SK-N-SH (cell line): Measurements from ENCODE around the gene KASH5.

Source experiments
- CTCF ChIP-seq: fragments of 200-600 bp; sonication (generic); IDR thresholded peaks from 2 replicates; pipeline ENCODE4 v1.6.1; 2017; ENCODE audit warnings: antibody characterized with exemption, mild to moderate bottlenecking, moderate library complexity
- EP300 ChIP-seq, 2 experiments: IDR thresholded peaks; 2 replicates each; pipeline versions ENCODE4 v1.4.0 to v1.6.1; 2012; ENCODE audit warnings: borderline replicate concordance in 1 of 2, low read depth in 1 of 2, low read length in 1 of 2
- FOXM1 ChIP-seq: IDR thresholded peaks from 2 replicates; pipeline ENCODE4 v1.4.0; 2012; ENCODE audit warnings: low read depth, mild to moderate bottlenecking
- PBX3 ChIP-seq: IDR thresholded peaks from 2 replicates; pipeline ENCODE4; 2012
- RAD21 ChIP-seq: IDR thresholded peaks from 2 replicates; pipeline ENCODE4 v1.6.1; 2012; ENCODE audit warnings: mild to moderate bottlenecking, low read length
- RFX5 ChIP-seq: IDR thresholded peaks from 2 replicates; pipeline ENCODE4 v1.6.1; 2012; ENCODE audit warnings: mild to moderate bottlenecking, improper control_type of control experiment, low read length
- RXRA ChIP-seq: IDR thresholded peaks from 2 replicates; pipeline ENCODE4 v1.4.0; 2012; ENCODE audit warnings: low read depth, mild to moderate bottlenecking, borderline replicate concordance
- SIN3A ChIP-seq: IDR thresholded peaks from 2 replicates; pipeline ENCODE4 v1.6.1; 2012; ENCODE audit warnings: low read depth, mild to moderate bottlenecking, low read length, moderate library complexity, borderline replicate concordance
- YY1 ChIP-seq: IDR thresholded peaks from 2 replicates; pipeline ENCODE4 v1.4.0; 2012; ENCODE audit warnings: low read depth, mild to moderate bottlenecking

- no peak for TF ChIP-seq CTCF
- peak; percentile 93; the same call in 1 of the 2 replicates for TF ChIP-seq SIN3A
- TF ChIP-seq RXRA = no peak
- no peak for TF ChIP-seq RAD21
- no peak for TF ChIP-seq FOXM1
- peak; percentile 93 for TF ChIP-seq PBX3
- no peak for TF ChIP-seq YY1
- no peak for TF ChIP-seq EP300 (IDR thresholded peaks at IDR 0.05; ENCODE audit: borderline replicate concordance in 1 of 2, low read depth in 1 of 2, low read length in 1 of 2)
- no peak for TF ChIP-seq RFX5
Measured at GRCh38 chr19:49451430-49452181, 63.6 kb downstream of the KASH5 start, which contains the start of gene PIH1D1.
